Measurements from ENCODE around the gene UBAP2L.

- TF ChIP-seq CTCF (conservative IDR thresholded peaks at IDR 0.05) (no peak), ZFX (IDR thresholded peaks at IDR 0.05) (no peak)
Observed at GRCh38 chr1:154258784-154259183, 38.0 kb downstream of the UBAP2L start.
